Loucy (cell line): ENCODE results near the gene C16orf95.

Source experiments
- H2AFZ ChIP-seq: fragments of 200-600 bp; sonication (generic); 2 replicates; pipeline ENCODE4 v1.6.0; 2016; ENCODE audit warnings: antibody characterized with exemption, mild to moderate bottlenecking, low read length, moderate library complexity
- H3F3A ChIP-seq: fragments of 200-600 bp; 2 replicates; pipeline ENCODE4 v1.6.0; 2016; ENCODE audit warnings: antibody characterized with exemption, low read depth, mild to moderate bottlenecking
- H3K27me3 ChIP-seq: fragments of 200-600 bp; sonication (generic); 2 replicates; pipeline ENCODE4 v1.6.1; 2014; ENCODE audit warnings: low read length, mild to moderate bottlenecking; ENCODE audit not compliant: insufficient read depth, poor library complexity, severe bottlenecking
- H3K36me3 ChIP-seq: fragments of 200-600 bp; sonication (generic); 2 replicates; pipeline ENCODE4 v1.6.1; 2016; ENCODE audit warnings: low read length; ENCODE audit not compliant: insufficient read depth
- H3K4me1 ChIP-seq: fragments of 200-600 bp; sonication (generic); 2 replicates; pipeline ENCODE4 v1.5.1; 2014; ENCODE audit warnings: low read length, mild to moderate bottlenecking; ENCODE audit not compliant: insufficient read depth, poor library complexity, severe bottlenecking
- H3K4me2 ChIP-seq: fragments of 200-600 bp; sonication (generic); 2 replicates; pipeline ENCODE4 v1.6.0; 2014; ENCODE audit warnings: antibody characterized with exemption, low read length, low read depth, mild to moderate bottlenecking; ENCODE audit not compliant: poor library complexity, severe bottlenecking
- H3K4me3 ChIP-seq: fragments of 200-600 bp; sonication (generic); 2 replicates; pipeline ENCODE4 v1.5.1; 2014; ENCODE audit warnings: low read length, mild to moderate bottlenecking, mixed read lengths; ENCODE audit not compliant: poor library complexity, severe bottlenecking
- H3K79me2 ChIP-seq: fragments of 200-600 bp; sonication (generic); 2 replicates; pipeline ENCODE4 v1.6.1; 2014; ENCODE audit warnings: low read length; ENCODE audit not compliant: insufficient read depth
- H3K9ac ChIP-seq: fragments of 200-600 bp; sonication (generic); 2 replicates; pipeline ENCODE4 v1.6.0; 2014; ENCODE audit warnings: mild to moderate bottlenecking, low read depth, low read length, moderate library complexity; ENCODE audit not compliant: poor library complexity, severe bottlenecking
- H3K9me2 ChIP-seq: fragments of 200-600 bp; sonication (generic); replicated peaks from 2 replicates; pipeline ENCODE4 v1.6.1; 2016; ENCODE audit warnings: low read depth, low read length, mixed read lengths
- H3K9me3 ChIP-seq: fragments of 200-600 bp; sonication (generic); 2 replicates; pipeline ENCODE4 v1.6.1; 2014; ENCODE audit warnings: mild to moderate bottlenecking, antibody characterized with exemption, low read length, low read depth; ENCODE audit not compliant: insufficient read depth
- H4K20me1 ChIP-seq: fragments of 200-600 bp; sonication (generic); 2 replicates; pipeline ENCODE4 v1.6.0; 2014; ENCODE audit warnings: antibody characterized with exemption, low read length, mild to moderate bottlenecking; ENCODE audit not compliant: insufficient read depth, poor library complexity, severe bottlenecking
- CTCF ChIP-seq: fragments of 200-600 bp; sonication (generic); conservative IDR thresholded peaks from 2 replicates; pipeline ENCODE4 v1.5.1; 2014; ENCODE audit warnings: mild to moderate bottlenecking, antibody characterized with exemption, low read length
- EZH2phosphoT487 ChIP-seq: fragments of 200-600 bp; IDR thresholded peaks from 2 replicates; pipeline ENCODE4 v1.6.1; 2018; ENCODE audit warnings: antibody characterized with exemption, mild to moderate bottlenecking, moderate library complexity, borderline replicate concordance

Gene C16orf95

DNA sequence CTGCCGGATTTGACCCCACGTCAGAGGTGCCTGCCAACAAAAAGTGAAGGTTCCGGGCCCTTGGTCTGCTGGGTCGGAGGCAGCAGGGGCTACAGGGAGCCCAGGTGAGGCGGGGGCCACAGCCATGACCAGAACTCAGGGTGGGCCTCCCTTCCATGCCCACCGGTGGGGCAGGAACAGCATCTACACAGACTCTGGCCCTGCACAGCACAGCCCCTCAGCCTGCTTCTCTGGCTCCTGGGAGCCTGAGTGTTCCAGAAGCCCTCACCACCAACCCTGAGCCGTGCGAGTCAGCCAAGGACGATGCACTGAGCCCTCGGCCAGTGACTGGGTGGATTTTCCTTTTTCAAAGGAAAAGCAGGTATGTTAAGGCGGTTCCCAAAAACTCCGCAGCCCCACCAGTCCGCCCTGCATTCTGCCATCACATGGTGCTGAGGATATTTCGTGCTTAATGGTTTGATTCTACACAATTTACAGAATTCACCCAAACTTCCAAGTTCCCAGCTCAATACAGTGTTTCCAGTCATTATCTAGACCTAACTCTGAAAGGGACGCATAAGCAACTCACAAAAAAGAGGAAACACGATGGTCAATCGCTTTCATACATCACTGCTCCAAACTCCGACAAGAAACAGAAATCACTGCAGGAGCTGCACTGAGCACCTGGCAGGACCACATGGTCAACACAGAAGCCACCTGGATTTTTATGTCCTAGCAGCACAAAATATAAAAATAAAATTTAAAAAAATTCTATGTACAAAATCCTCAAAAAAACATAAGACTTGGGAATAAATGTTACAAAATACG lies 19.4 kb upstream of the C16orf95 start:
- H4K20me1 ChIP-seq = no peaks in the 10 kb centered on the region
- peaks cover 41% of the 10 kb centered on the region; the same call in 1 of the 2 replicates for H3K36me3 ChIP-seq
- H3K9me2 ChIP-seq = no peaks in the 10 kb centered on the region
- H3F3A ChIP-seq = no peaks in the 10 kb centered on the region
- peaks cover 19% of the 10 kb centered on the region for H3K4me1 ChIP-seq
- no peak overlapping the region for H2AFZ ChIP-seq
- H3K79me2 ChIP-seq = no peaks in the 10 kb centered on the region
- no peak for TF ChIP-seq CTCF
- no peak for TF ChIP-seq EZH2phosphoT487
- H3K9ac ChIP-seq = no peak overlapping the region
- no peaks in the 10 kb centered on the region for H3K9me3 ChIP-seq
- no peak overlapping the region for H3K4me2 ChIP-seq
- H3K4me3 ChIP-seq = no peak overlapping the region
- H3K27me3 ChIP-seq = no peaks in the 10 kb centered on the region

DNA sequence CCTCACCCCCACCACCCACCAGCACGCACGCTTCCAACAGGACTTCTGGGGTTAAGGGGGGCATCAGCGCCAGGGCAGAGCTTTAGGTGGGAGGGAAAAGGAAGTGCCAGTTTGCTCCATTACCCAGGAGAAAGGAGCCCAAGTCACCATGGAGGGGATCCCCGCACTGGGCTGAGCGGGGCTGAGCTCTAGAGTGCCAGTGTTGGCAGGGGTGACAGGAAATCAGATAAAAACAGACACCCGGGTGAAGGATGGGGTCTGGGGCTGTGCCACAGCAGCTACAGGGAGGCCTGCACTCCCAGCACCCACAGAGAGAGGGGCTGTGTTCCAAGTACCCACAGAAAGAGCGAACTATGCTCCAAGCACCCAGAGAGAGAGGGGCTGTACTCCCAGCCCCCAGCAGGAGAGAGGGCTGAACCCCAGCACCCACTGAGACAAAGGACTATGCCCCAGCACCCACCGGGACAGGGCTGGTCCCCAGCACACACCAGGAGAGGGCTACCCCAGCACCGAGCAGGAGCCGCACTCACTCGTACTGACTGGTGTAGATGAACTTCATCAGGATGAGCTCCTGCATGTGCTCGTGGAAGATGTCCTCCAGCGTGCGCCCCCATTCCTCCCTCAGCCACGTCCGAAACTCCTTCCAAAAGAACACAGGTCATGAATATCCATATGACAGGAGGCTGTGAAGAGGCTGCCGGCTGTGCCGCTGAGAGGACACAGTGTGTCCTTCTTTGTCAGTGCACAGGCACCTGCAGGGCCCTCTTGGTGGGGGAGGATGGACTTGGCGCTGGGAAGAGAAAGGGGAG lies 18.6 kb upstream of the C16orf95 start:
- peaks cover 26% of the 10 kb centered on the region for H3K4me1 ChIP-seq
- TF ChIP-seq CTCF = no peak
- TF ChIP-seq EZH2phosphoT487 = no peak
- no peak overlapping the region for H2AFZ ChIP-seq
- H3K79me2 ChIP-seq = no peaks in the 10 kb centered on the region
- no peaks in the 10 kb centered on the region for H3K9me3 ChIP-seq
- H3K4me3 ChIP-seq = no peak overlapping the region
- peaks cover 3% of the 10 kb centered on the region for H4K20me1 ChIP-seq
- H3K9me2 ChIP-seq = no peaks in the 10 kb centered on the region
- H3K9ac ChIP-seq = no peak overlapping the region
- H3K4me2 ChIP-seq = peak overlapping the region; percentile 24
- H3K27me3 ChIP-seq = no peaks in the 10 kb centered on the region
- peaks cover 41% of the 10 kb centered on the region; the same call in 1 of the 2 replicates for H3K36me3 ChIP-seq
- no peaks in the 10 kb centered on the region for H3F3A ChIP-seq

- no peak overlapping the region for H3K4me3 ChIP-seq
- H3K79me2 ChIP-seq = no peaks in the 10 kb centered on the region
- no peaks in the 10 kb centered on the region for H3K27me3 ChIP-seq
- no peak overlapping the region for H3K4me2 ChIP-seq
- peaks cover 26% of the 10 kb centered on the region for H3K4me1 ChIP-seq
- no peak overlapping the region for H3K9ac ChIP-seq
- H3F3A ChIP-seq = no peaks in the 10 kb centered on the region
- no peak overlapping the region for H2AFZ ChIP-seq
- H3K36me3 ChIP-seq = peaks cover 45% of the 10 kb centered on the region; the same call in 1 of the 2 replicates
- H3K9me3 ChIP-seq = no peaks in the 10 kb centered on the region
- H3K9me2 ChIP-seq = no peaks in the 10 kb centered on the region
- H4K20me1 ChIP-seq = peaks cover 3% of the 10 kb centered on the region
- TF ChIP-seq CTCF (no peak), EZH2phosphoT487 (no peak)
Observed at GRCh38 chr16:87334651-87335624, 17.7 kb upstream of the C16orf95 start.
